HUDEP-2 (cell line): ENCODE measurements around the gene ZDHHC4.
"Not testable (repeated sequence)": the region's sequence is repeated elsewhere in the genome, so short reads cannot be mapped to it uniquely, and the experiment has no call there.

ENCODE experiments used
- DNase-seq, 76 experiments: peaks; one replicate each; lab custom pipeline; 2025; ENCODE audit not compliant: unreplicated experiment in 76 of 76; lab: John Stamatoyannopoulos, UW

The ZDHHC4 gene

DNA sequence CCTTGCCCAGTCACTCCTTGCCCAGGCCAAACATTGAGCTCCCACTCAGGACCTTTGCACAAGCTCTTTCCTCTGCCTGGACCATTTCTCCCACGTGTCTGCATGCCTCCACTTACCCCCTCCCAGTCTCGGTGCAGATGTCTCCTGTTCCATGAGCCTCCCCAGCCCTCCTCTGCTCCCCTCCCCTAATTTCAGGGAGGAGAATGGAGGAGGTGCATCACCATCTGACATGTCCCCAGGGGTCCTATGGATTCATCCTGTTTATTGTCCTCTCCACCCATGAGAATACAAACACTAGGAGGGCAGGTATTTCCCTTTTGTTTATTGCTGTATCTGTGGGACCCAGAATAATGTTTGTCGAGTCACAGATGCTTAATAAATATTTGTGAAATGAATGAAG is 17.4 kb upstream of the ZDHHC4 start:
- DNase-seq = no peak

DNA sequence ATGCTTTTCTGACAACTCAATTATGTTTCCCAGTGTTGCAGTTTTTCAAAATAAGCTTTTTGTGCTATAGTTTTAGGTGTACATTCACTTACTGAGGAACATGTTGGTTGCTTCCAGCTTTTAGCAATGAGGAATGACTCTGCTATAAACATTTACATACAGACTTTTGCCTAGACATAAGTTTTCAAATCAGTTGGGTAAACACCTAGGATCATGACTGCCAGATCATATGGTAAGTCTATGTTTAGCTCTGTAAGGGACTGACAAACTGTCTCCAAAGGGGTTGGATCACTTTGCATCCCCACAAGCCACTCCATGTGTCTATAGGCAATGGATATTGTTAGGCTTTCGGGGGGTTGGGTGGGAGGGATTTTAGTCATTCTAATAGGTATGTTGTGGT is 15.1 kb upstream of the ZDHHC4 start:
- DNase-seq = no peak

DNA sequence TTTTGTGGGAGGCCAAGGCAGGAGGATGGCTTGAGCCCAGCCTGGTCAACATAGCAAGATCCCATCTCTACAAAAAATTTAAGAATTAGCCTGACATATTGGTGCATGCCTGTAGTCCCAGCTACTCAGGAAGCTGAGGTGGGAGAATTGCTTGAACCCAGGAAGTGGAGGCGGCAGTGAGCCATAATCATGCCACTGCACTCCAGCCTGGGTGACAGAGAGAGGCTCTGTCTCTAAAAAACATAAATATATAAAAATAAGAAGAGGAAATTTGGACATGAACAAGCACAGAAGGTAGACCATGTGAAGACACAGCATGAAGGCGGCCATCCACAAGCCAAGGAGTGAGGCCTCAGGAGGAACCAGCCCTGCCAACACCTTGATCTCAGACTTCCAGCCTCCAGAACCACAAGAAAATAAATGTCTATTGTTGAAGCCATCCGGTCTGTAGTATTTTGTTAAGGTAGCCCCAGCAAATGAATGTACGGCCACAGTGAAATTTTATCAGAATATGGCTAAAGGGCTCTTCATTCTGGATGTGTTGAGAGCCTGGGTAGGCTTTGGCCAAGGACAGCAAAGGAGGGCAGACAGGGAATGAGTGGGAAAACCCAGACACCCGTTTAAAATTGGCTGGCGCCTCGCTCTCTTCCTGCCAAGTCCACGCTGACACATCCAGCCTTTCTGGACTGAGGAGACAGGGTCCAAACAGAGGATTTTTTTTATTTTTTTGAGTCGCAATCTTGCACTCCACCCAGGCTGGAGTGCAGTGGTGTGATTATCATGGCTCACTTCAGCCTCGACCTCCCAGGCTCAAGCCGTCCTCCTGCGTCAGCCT is 13.1 kb upstream of the ZDHHC4 start:
- no peak for DNase-seq

DNA sequence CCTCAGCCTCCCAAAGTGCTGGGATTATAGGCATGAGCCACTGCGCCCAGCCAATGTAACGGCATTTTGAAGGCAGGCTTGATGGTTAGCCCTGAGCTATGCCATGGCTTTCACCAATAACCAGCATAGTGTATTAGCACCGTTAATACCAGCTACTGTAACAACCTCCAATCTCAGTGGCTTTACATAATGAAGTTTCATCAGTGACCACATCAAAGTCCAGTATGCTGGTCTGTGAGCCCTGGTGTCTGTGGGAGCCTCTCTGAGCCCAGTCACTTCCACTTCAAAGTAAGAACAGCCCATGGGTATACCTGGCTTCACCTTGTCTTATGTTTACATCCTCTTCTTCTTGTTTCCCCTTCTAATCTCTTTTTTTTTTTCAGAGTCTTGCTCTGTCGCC is 11.6 kb upstream of the ZDHHC4 start:
- DNase-seq = no peak

DNA sequence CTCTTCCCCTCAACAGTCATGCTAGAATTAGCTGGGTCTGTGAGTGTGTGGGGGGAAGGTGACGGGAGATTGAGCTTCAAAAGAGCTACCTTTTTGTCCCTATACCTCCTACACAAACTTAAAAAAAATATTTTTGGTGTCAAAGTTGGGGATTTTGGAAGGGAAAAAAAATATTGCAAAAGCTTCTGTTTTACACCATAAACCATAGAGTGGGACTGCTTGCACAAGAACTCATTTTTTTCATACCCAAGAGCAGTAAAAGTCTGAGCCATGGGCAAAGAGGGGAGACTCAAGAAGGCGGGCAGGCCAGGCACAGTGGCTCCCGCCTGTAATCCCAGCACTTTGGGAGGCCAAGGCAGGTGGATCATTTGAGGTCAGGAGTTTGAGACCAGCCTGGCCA is 9.4 kb upstream of the ZDHHC4 start:
- DNase-seq = no peak

DNA sequence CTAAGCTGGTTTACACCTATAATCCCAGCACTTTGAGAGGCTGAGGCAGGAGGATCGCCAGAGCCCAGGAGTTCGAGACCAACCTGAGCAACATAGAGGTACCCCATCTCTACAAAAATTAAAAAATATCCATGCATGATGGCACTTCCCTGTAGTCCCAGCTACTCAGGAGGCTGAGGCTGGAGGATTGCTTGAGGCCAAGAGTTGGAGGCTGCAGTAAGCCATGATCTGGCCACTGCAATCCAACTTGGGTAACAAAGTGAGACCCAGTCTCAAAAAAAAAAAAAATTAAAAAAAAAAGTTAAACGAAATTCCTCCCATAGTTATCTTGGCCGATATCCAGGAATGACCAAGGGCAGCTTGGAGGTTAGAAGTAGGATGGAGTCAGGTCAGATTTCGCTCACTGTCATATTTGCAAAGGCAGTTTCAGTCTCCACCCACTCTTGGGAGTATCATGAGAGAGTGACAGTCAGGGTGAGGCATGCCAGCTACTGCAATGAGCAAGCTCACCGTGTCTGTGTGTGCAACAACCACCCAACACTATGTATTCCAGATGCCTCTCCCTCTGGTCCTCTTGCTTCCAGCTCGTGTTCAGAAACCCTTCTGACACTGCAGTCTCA is 6.0 kb upstream of the ZDHHC4 start:
- no peak for DNase-seq

DNA sequence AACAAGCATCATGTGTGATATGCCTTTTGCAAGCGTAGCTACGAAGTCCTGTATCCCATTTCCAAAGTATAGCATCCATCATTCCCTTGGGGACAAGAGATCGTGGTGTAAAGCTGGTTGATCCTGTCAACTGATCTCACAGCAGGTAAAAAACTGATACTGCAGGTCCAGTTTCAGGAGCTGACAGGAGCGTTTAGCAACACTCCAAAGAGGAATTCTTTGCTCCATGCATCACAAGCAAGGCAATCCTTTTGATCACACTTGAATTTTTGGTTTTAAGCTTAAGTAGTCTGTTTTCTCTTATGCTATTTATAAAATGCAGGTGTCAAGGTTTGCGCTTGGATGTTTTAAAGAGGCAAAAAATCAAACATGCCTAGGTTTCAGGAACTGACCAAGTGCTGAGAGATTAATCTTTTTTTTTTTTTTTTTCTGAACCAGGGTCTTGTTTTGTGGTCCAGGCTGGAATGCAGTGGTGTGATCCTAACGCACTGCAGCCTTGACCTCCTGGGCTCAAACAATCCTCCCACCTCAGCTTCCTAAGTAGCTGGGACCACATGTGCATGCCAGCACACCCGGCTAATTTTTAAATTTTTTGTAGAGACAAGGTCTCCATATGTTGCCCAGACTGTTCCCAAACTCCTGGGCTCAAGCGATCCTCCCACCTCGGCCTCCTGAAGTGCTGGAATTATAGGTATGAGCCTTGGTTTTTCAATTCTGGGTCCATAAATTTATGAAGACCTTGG is 1.8 kb upstream of the ZDHHC4 start:
- DNase-seq = no peak

DNA sequence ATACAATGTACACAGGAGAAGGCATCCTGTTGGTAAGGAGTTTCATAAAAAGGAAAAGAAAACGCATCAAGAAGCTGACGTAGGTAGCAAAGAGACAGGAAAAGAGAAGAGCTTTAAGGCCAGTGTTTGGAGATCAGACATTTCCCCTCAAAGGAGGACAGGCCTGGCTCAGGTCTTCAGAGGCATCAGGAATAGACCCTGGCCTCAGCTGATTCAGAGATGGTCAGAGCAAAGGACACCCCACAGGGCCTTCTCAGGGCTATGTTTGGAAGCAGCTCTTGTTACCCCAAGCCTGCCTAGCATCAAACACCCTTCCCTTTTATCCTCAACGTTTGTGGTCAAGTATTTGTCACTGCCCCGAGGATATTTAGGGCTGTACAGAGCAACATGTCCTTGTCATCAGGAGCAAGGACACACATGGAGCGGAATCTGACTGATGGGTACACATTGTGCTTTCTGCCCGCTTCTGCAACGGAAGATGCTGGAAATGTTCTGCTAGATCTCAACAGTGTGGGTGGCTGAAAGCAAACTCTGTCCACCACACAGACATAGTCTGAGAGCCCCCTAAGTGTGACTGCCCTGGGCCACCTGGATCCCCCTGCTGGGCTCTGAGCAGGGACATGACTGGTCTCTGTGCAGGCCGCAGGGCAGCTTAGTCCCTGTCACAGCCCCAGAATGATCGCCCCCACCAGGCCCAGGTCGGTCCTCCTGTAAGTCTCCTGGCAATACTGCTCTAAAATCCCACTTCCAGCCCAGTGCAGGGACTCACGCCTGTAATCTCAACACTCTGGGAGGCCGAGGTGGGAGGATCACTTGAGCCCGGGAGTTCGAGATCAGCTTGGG is 1.0 kb upstream of the ZDHHC4 start:
- peak in 2 of 76 experiments; percentile 12 to 18 for DNase-seq

DNA sequence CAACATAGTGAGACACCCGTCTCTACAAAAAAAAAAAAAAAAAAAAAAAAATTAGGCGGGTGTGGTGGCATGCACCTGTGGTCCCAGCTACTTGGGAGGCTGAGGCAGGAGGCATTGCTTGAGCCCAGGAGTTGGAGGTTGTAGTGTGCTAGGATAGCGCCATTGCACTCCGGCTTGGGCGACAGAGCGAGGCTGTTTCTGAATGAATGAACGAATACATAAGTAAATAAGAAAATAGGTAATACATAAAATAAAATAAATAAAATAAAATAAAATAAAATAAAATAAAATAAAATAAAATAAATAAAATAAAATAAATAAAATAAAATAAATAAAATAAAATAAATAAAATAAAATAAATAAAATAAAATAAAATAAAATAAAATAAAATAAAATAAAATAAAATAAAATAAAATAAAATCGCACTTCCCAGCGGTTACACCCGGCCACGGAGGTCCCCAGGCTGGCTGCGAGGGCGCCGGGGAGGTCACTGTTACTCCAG is 336 bp upstream of the ZDHHC4 start:
- peak in 1 of 76 experiments; percentile 8 for DNase-seq

DNA sequence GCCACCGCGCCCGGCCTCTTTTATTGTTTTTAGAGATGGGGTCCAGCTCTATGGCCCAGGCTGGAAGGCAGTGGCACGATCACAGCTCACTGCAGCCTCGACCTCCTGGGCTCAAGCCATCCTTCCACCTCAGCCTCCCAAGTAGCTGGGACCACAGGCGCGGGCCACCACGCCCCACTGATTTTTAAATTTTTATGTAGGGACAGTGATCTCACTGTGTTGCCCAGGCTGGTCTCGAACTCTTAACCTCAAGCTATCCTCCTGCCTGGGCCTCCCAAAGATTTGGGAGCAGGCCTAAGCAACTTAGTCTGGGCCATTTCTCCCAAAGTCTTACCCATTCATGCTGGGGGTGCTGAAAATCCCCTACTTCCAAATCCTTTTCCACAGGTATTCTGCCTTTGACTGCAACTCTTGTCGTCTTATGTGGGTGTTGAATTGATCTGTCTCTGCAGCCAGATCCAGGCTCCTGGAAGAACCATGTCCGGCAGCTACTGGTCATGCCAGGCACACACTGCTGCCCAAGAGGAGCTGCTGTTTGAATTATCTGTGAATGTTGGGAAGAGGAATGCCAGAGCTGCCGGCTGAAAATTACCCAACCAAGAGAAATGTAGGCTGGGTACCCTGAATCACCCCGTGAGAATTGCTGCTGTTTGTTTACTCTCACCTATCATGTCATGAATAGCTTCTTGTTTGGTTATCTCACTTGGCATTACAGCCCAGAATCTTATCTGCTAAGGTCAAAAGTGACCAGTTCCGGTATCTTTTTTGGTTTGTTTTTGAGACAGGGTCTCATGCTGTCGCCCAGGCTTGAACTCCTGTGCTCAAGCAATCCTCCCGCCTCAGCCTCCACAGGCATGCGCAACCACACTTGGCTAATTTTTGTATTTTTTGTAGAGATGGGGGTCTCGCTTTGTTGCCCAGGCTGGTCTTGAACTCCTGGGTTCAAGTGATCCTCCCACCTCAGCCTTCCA is 1.1 kb downstream of the ZDHHC4 start:
- DNase-seq = no peak

DNA sequence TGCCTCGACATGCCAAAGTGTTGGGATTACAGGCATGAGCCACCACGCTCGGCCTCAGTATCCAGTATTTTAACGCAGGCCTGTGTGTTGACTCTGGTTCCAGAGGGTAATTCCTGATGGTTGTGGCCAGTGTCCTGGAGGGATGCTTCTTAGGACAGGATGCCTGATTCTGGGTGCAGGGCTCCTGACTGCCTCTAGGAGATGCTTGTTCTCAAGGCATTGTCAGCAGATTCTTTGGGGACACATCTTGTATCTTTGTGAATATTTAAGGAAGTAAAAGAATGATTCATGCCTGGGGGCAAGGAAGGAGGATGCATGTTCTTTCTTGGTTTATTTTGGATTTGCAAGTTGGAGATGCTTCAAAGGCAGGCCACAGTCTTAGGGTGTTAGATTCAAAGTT is 2.2 kb downstream of the ZDHHC4 start:
- DNase-seq = peak in 1 of 76 experiments; percentile 5

DNA sequence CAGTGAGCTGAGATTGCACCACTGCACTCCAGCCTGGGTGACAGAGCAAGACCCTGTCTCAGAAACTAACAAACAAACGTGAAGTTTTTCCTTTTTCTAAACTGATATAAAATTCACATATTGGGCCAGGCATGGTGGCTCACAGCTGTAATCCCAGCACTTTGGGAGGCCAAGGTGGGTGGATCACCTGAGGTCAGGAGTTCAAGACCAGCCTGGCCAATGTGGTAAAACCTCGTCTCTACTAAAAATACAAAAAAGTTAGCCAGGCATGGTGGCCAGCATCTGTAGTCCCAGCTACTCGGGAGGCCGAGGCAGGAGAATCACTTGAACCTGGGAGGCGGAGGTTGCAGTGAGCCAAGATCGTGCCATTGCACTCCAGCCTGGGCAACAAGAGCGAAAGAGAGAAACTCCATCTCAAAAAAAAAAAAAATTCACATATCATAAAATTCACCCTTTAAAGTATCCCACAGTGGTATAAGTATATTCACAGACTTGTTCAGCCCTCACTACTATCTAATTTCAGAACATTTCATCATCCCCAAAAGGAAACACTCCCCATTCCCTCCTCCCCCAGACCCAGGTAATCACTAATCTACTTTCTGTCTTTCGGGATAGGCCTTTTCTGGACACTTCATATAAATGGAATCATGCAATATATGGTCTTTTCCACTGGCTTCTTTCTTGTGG is 8.6 kb downstream of the ZDHHC4 start:
- not testable (repeated sequence) for DNase-seq

DNA sequence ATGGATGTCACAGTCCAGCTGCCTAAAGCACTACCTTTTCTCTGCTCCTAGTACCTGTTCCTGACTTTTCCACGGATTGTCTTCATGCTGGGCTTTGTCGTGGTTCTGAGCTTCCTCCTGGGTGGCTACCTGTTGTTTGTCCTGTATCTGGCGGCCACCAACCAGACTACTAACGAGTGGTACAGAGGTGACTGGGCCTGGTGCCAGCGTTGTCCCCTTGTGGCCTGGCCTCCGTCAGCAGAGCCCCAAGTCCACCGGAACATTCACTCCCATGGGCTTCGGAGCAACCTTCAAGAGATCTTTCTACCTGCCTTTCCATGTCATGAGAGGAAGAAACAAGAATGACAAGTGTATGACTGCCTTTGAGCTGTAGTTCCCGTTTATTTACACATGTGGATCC is 11.3 kb downstream of the ZDHHC4 start:
- no peak for DNase-seq

DNA sequence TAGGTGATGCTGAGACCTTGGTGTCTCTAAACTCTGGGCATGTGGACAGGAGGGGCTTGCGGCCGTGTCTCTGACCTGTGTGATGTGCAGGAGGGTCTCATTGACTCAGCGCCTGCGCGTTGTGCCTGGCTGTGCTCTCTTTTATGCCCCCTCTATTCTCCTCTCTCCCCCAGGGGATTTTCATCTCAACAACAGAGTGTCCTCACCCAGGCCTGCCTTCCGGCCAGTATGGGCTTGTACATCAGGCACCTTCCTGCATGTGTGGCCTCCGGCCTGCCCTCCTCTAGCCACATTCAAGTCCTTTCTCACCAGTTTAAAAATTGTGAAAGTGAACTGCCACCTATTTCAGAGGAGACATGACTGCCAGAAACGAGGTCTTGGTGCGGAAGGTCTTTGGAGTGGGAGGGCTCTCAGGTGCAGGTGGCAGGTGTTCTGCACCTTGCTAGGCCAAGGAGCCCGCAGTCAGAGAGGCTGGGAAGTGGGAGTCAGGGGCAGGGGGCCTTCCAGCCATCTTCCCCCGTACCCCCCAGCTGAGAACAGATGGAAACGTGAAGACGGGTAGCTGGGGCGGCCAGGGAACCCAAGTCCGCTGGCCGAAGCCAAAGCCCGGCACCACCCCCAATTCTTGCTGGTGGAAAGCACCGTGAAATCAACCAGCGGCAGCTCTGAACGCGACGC is 12.0 kb downstream of the ZDHHC4 start:
- DNase-seq = no peak

DNA sequence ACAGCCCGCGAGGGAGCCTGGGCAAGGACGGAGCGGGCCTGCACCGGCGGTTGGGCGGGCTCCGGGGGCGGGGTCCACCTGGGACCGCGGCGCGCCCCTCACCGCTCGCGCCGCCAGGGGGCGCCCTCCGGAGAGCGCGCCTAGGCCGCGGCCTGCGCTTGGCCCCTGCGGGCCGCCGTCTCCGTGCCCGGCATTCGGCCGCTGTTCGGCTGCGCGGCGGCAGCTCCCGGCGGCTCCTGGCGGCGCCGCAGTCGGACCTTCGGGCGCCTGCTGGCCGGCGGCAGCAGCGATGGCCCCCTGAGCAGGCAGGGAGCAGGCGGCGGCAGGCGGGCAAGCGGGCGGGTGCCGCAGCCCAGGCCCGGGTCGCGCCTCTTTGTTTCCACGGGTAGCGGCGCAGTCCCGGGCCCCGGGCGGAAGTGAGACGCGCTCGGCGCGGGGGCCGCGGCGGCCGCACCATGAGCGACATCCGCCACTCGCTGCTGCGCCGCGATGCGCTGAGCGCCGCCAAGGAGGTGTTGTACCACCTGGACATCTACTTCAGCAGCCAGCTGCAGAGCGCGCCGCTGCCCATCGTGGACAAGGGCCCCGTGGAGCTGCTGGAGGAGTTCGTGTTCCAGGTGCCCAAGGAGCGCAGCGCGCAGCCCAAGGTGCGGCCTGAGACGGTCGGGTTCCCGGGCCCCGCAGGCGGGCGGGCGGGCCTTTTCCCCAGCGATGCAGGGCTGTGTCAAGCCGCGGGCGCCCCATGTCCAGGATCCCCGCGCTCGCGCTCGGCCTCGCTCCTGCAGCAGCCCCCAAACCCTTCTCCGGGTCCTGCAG is 12.8 kb downstream of the ZDHHC4 start, which contains the start of gene INTS15:
Gene INTS15, plus strand, starts transcription at position 193 of the 816 bp plus-strand sequence. Its CDS starts 263 bp downstream, at position 456.
- peak in 71 of 76 experiments; percentile 19 to 91 (median 66) for DNase-seq

DNA sequence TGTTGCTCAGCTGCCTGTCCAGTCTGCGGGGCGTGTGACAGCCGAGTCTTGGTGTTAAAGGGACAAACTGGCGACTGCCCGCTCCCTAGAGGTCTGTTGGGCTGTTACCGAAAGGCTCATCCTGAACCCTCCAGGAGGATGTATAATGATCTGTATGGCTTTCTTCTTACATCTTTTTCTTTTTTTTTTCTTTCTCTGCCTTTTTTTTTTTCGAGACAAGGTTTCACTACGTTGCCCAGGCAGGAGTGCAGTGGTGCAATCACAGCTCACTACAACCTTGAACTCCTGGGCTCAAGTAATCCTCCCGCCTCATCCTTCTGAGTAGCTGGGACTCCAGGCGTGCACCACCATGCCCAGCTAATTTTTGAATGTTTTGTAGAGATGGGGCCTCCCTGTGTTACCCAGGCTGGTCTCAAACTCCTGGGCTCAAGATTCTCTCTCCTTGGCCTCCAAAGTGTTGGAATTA is 13.4 kb downstream of the ZDHHC4 start:
- DNase-seq = peak in 6 of 76 experiments; percentile 11 to 63 (median 28)

DNA sequence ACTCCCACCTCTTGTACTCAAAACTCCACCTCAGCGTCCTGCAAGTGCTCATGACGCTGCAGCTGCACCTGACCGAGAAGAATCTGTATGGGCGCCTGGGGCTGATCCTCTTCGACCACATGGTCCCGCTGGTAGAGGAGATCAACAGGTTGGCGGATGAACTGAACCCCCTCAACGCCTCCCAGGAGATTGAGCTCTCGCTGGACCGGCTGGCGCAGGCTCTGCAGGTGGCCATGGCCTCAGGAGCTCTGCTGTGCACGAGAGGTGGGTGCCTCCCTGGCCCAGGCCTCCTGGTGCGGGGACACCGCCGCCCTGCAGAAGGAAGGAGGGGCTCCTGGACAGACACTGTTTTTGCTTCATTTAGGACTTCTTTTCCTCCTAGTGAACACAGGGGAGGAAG is 22.8 kb downstream of the ZDHHC4 start:
- DNase-seq = no peak
